Astrocyte of the cerebellum (primary cell): ENCODE data around the gene NOC2L.

ENCODE experiments used
- DNase-seq: peaks from one replicate; pipeline ENCODE4 v3.0.0-alpha.2; 2011; ENCODE audit warnings: low read depth
- H3K4me3 ChIP-seq: 2 replicates; pipeline ENCODE4 v1.5.1; 2011; ENCODE audit warnings: mild to moderate bottlenecking, low read depth, low read length, moderate library complexity
- CTCF ChIP-seq: IDR thresholded peaks from 2 replicates; pipeline ENCODE4 v1.5.1; 2012; ENCODE audit warnings: low read length, low read depth, moderate library complexity, mild to moderate bottlenecking; ENCODE audit errors: missing control alignments
- in situ Hi-C: cut with HindIII; loops from 2 replicates; pipeline ENCODE4 v1.10.0; 2017; ENCODE audit warnings: low sequenced_read_pairs

The NOC2L gene

DNA sequence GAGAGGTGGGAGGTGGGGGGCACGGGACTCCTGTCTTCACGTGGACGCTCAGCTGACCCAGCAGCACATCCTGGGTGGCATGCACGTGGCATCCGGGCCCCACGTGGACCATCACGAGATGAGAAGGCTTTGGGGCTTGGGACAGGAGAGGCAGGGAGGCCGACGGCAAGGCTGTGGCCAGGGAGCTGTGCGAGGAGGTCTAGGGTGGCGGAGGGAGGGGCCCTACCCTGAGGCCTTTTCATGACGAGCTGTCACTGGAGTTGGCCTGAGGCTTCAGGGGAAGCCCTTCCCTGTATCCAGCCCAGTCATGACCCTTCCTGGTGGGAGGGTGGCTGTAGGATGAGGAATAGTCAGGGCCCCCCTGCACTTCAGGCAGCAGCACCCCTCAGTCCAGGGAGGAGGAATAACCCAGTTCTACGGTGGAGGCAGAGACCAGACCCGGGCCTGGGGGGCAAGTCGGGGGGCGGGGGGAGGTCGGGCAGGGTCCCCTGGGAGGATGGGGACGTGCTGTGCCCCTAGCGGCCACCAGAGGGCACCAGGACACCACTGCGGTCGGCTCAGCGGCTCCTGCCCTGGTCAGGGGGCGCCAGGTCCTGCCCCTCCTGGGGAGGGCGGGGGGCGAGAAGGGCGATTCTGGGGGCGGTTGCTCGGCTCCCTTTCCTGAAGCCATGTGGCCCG is 24.9 kb upstream of the NOC2L start:
- no peak for DNase-seq
- in situ Hi-C loops: no loop called here
- peak; percentile 68 for TF ChIP-seq CTCF
- H3K4me3 ChIP-seq: no peak overlapping the region

DNA sequence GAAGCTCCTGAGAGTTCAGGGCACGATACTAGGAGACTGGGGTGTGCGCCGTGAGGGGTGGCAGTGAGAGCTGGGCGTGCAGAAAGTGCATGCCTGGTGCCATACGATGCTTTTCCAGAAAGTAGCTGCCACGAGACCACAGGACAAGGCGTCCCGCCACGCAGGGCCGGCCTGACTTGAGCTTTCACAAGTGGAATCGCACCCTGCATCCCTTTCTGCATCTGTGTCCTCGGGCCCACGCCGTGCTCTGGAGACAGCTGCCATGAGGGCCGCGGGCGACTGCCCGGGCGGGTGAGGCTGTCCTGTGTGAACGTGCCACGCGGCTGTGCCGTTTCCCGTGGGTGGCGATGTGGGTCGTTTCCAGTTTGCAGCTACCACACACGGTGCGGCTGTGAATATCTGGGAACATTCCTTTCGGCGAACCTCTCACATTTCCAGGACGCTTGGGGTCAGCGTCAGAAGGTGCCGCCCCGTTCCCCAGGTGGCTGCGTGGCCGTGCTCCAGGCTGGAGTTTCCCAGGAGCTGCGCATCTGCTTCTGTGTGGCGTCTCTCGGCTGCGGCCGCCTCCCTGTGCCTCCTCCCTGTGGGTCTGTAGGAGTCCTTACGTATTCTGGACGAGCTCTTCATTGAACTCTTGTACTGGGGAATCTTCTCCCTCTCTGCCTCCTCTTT is 23.8 kb upstream of the NOC2L start:
- no peak for TF ChIP-seq CTCF
- H3K4me3 ChIP-seq: no peak overlapping the region
- no peak for DNase-seq
- in situ Hi-C loops: no loop called here

DNA sequence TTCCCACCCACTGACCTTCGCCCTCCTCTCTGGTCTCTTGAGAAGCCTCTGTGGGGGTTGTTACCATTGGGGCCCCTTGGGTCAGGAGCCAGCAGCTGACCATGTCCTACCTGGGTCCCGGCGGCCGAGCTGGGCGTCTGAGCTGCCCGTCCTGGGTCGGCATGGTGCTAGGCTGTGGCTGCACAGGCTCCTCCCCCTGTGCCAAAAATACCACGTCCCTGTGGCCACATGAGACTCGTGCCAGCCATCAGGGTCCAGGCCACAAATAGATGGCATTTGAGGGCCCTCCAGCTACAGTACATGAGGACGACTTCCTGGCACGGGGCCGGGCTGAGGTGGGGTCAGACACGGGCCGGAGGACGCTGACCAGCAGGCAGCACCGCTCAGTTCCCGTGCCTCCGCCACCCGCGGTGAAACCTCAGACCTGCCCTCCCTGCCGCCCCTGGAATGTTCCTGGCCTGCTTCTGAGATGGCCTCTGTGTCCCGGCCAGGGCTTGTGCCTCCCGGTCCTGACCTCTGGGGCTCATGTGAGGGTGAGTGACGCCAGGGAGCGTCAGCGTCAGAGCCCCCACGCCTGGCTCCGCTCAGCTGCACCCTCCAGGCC is 23.0 kb upstream of the NOC2L start, which contains the start of gene PERM1:
TSS of gene PERM1 (minus strand) at position 139 of the 604 bp plus-strand sequence. CDS start 1,064 bp downstream, outside the sequence.
- DNase-seq: no peak
- no peak within 1 kb of the TSS for H3K4me3 ChIP-seq
- in situ Hi-C loops: no loop called here
- TF ChIP-seq CTCF: no peak

GRCh38 chr1:981491-981954 is 22.5 kb upstream of the NOC2L start:
- in situ Hi-C loops: no loop called here
- TF ChIP-seq CTCF: no peak

GRCh38 chr1:980602-981395 is 21.7 kb upstream of the NOC2L start:
- in situ Hi-C loops: no loop called here
- TF ChIP-seq CTCF: no peak
- H3K4me3 ChIP-seq: no peak overlapping the region
- no peak for DNase-seq

More at GRCh38 chr1:981491-981954, 22.5 kb upstream of the NOC2L start:
- H3K4me3 ChIP-seq: no peak overlapping the region
- DNase-seq: no peak

DNA sequence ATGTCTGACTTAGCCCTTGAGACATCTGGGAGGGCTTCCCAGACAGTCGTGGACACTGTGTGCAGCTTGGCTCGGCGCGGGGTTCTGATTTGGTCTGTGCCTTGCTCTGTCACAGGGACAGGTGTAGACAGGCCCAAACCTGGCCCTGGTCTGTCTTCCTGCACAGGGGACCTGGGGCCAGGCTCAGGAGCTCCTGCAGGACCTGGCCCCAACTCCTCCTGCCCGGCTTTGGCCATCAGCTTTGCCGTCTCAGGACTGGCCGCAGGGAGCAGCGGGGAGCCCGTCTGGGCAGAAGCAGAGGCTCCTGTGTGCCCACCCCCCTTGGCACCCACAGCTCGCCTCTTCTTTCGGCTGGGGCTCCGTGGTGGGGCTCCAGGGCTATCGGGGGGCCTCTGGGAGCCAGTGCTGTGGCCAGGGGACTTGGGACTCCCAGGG is 21.1 kb upstream of the NOC2L start:
- no peak for TF ChIP-seq CTCF
- DNase-seq: no peak
- no peak overlapping the region for H3K4me3 ChIP-seq
- in situ Hi-C loops: no loop called here
